Neural crest cell (in vitro differentiated cells): ENCODE measurements around the gene DRG2. TPM values are rescaled to one million over a fixed set of nuclear protein-coding genes. Genes with fewer than 3 reads are reported as not detected.

Experiments
- DNase-seq: peaks from one replicate; pipeline ENCODE4 v3.0.0; 2021; ENCODE audit warnings: low read depth, mixed read lengths, low spot score
- H3K27ac Mint-ChIP-seq: one replicate; pipeline ENCODE4 v1.8.0; 2021; ENCODE audit warnings: mild to moderate bottlenecking, mixed read lengths; ENCODE audit not compliant: unreplicated experiment
- H3K27me3 Mint-ChIP-seq: 2 replicates; pipeline ENCODE4 v1.8.0; 2021; ENCODE audit warnings: low read depth, mild to moderate bottlenecking, mixed read lengths
- H3K36me3 Mint-ChIP-seq: 2 replicates; pipeline ENCODE4 v1.8.0; 2021; ENCODE audit warnings: low read depth, mild to moderate bottlenecking, mixed read lengths
- H3K4me1 Mint-ChIP-seq: 2 replicates; pipeline ENCODE4 v1.8.0; 2021; ENCODE audit warnings: mixed read lengths
- H3K4me3 Mint-ChIP-seq: one replicate; pipeline ENCODE4 v1.8.0; 2021; ENCODE audit warnings: mild to moderate bottlenecking, mixed read lengths
- H3K9me3 Mint-ChIP-seq: 2 replicates; pipeline ENCODE4 v1.8.0; 2021; ENCODE audit warnings: mixed read lengths
- CTCF ChIP-seq: fragments of 200-600 bp; sonication (generic); conservative IDR thresholded peaks from 2 replicates; pipeline ENCODE4 v1.5.0; 2021; ENCODE audit warnings: antibody characterized with exemption, mild to moderate bottlenecking
- total RNA-seq: library from RNA; stranded (reverse); gene quantifications from 2 replicates; pipeline ENCODE4 v1.2.1, GENCODE V29; 2021

Gene DRG2
- total RNA-seq, 1 donor from 2014 or later, result 40.3 TPM

GRCh38 chr17:18102640-18103039 is 14.9 kb downstream of the DRG2 start:
- Mint-ChIP-seq H3K4me3 (no peak overlapping the region), H3K9me3 (no peaks in the 10 kb centered on the region), H3K27me3 (no peaks in the 10 kb centered on the region), H3K4me1 (no peaks in the 10 kb centered on the region), H3K36me3 (no peaks in the 10 kb centered on the region), H3K27ac (no peak overlapping the region)
- no peak for DNase-seq
- no peak for TF ChIP-seq CTCF

- Mint-ChIP-seq H3K27ac (peak overlapping the region; percentile 83), H3K36me3 (no peaks in the 10 kb centered on the region), H3K4me3 (no peak overlapping the region), H3K27me3 (no peaks in the 10 kb centered on the region), H3K9me3 (no peaks in the 10 kb centered on the region), H3K4me1 (peaks cover 8% of the 10 kb centered on the region)
- no peak for DNase-seq
- TF ChIP-seq CTCF, result no peak
Observed at GRCh38 chr17:18105027-18105426, 17.3 kb downstream of the DRG2 start.

DNA sequence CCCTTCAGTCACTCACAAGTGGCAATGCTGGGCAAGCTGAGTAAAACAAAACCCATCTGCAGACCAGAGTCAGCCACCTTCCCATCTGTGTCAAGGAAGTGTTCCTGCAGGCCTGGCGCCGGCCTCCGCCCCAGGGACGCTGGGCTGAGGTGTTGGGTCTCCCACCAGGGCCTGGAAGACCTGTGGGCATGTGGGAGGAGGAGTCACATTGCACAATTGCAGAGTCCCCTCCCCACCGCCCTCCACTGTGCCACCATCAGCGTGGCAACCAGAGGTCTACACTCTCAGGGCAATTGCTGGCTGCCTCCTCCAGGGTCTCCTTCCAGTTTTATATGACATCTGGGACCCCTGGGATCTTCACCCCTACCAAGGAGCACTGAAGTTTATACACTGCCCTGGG is 17.8 kb downstream of the DRG2 start:
- H3K4me1 Mint-ChIP-seq, result peaks cover 12% of the 10 kb centered on the region

GRCh38 chr17:18106211-18106610 is 18.5 kb downstream of the DRG2 start:
- Mint-ChIP-seq H3K27ac (no peak overlapping the region), H3K27me3 (no peaks in the 10 kb centered on the region), H3K4me3 (no peak overlapping the region), H3K9me3 (no peaks in the 10 kb centered on the region), H3K4me1 (peaks cover 12% of the 10 kb centered on the region), H3K36me3 (no peaks in the 10 kb centered on the region)
- TF ChIP-seq CTCF, result no peak
- DNase-seq, result no peak

More for the DNA sequence above, 17.8 kb downstream of the DRG2 start:
- H3K27ac Mint-ChIP-seq, result peak overlapping the region; percentile 83
- H3K36me3 Mint-ChIP-seq, result no peaks in the 10 kb centered on the region
- H3K4me3 Mint-ChIP-seq, result no peak overlapping the region
- no peaks in the 10 kb centered on the region for H3K27me3 Mint-ChIP-seq
- no peaks in the 10 kb centered on the region for H3K9me3 Mint-ChIP-seq
- no peak for DNase-seq
- TF ChIP-seq CTCF, result no peak

GRCh38 chr17:18107061-18107790 is 19.5 kb downstream of the DRG2 start:
- Mint-ChIP-seq H3K36me3 (no peaks in the 10 kb centered on the region), H3K4me3 (no peak overlapping the region), H3K4me1 (peaks cover 12% of the 10 kb centered on the region), H3K27ac (no peak overlapping the region), H3K27me3 (no peaks in the 10 kb centered on the region), H3K9me3 (no peaks in the 10 kb centered on the region)
- no peak for DNase-seq
- no peak for TF ChIP-seq CTCF
